ENCODE data around the gene KLHL1.
A peak's percentile ranks its signal among the peaks of the same experiment; 100 is the strongest.

Gene KLHL1

GRCh38 chr13:69997061-69997460, 111.2 kb downstream of the KLHL1 start:
- DNase-seq = no peak

DNA sequence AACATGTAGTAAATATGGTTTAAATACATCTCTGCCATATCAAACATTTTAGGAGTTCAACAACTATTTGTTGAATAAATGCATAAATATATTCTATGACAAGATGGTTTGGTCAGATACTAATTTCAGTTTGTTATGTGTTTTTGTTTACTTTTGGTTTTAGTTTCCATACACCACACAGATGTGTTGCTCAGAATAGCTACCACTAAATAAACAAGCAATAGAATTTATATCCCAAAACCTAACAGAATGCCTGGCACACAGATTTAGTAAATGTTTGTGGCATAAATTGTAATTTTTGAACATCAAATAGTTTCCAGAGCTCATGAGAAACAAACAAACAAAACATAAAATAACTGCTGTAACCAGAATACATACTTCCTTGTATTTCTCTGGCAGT, 127.5 kb downstream of the KLHL1 start:
- no peak for DNase-seq

- DNase-seq = no peak
Observed at GRCh38 chr13:69975496-69975895, 132.8 kb downstream of the KLHL1 start.

GRCh38 chr13:69970520-69970919, 137.7 kb downstream of the KLHL1 start:
- no peak for DNase-seq

- DNase-seq = no peak
Observed at GRCh38 chr13:69959046-69959445, 149.2 kb downstream of the KLHL1 start.

DNA sequence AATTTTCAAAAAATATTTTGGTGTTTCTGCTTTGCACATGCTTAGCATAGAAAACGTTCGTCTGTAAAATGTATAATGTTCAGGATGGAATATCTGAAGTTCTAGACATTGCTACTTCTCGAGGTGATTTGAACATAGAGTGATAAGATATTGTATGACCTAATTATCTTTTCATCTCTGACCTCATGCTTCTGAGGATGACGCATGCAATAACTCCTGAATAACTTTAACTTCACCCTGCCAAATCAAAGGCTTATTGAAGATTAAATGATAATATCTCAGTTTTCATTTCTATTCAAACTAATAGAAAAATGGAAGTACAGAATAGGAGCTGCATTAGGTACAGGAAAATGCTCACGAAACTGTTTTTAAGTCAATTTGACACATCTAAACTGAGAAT, 151.4 kb downstream of the KLHL1 start:
- DNase-seq = no peak

- DNase-seq = no peak
Observed at GRCh38 chr13:69956349-69956748, 151.9 kb downstream of the KLHL1 start.

- DNase-seq = no peak
Observed at GRCh38 chr13:69955271-69955670, 153.0 kb downstream of the KLHL1 start.

GRCh38 chr13:69951412-69951811, 156.8 kb downstream of the KLHL1 start:
- DNase-seq = no peak

DNA sequence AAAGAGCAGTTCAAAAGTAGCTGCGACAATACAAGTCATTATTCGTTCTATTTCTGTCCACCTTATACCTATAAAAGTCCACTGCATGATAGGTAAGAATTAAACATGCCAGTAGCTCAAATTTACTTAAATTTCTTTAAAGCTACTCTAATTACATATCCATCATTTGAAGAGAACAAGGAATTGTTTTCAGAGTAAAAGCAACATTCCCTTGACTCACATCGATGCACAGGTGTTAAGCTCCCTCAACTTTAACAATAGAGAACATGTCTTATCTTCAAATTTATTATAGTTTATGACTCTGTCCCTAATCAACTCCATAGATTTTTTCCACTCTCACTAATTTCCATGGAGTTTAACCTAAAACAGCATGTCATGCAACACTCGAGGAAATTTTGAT, 158.1 kb downstream of the KLHL1 start:
- no peak for DNase-seq

- DNase-seq = no peak
Observed at GRCh38 chr13:69948016-69948415, 160.2 kb downstream of the KLHL1 start.

DNA sequence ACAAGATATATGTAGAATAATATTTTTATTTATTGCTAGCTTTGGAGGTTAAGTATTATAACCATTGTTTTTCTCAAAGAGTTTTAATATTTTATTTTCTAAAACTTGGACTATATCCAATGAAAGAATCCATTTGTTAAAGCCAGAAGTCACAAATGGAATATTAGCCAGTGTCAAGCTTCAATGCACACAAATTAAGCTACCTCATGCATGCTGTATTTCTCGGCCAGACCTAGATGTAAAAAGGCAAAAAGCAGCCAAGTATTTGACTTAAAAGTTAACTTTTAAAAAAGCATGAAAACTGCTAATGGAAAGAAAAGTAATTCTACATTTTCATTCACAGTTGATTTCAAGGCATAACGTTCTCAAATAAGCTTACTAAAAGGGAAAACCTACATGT, 160.7 kb downstream of the KLHL1 start:
- DNase-seq = no peak

- no peak for DNase-seq
Observed at GRCh38 chr13:69946511-69946910, 161.7 kb downstream of the KLHL1 start.

DNA sequence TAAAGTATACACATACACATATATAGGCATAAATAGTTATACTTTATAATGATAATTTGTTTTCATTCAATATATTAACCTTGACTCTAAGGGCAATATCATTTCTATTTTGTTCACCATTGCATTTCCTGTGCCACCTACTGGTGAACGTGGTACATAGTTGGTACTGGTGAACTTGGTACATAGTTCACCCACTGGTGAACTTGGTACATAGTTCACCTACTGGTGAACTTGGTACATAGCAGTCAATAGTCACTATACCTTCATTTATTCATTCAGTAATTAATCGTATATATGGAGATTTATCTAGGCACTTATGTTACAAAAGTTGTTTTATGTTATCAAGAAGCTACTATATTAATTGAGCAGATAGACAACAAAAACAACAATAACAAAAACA, 173.2 kb downstream of the KLHL1 start:
- no peak for DNase-seq

DNA sequence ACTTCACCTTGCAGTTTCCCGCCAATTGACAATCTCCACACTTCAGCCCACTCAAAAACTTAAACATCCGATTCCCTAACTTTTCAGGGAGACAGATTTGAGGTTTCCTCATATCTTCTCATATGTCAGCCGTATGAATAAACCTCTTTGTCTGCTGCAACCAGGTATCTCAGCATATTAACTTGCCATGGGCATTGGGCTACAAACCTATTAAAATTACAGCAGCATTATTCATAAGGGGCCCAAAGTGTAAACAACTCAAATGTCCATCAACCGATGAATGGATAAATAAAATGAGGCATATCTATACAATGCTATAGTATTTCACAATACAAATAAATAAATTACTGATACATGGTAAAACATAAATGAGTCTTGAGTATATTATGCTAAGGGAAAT, 180.0 kb downstream of the KLHL1 start:
- no peak for DNase-seq

DNA sequence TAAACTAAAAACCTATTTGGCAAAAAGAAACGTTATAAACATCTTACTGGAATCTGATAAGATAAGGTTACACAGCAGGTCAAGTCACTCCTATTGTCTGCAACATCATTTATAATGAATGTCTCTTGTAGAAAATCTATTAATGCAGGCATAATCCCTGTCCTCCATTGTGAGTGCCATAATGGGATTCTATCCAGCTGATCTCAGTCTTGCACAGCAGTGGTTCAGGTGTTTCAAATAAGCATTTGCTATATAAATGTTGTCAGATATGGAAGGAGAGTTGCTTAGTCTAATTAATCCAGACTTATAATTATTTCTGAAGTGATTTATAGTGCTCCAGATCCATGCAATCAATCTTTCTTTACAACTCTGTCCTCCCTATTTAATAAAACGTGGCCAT, 187.1 kb downstream of the KLHL1 start:
- DNase-seq = no peak

DNA sequence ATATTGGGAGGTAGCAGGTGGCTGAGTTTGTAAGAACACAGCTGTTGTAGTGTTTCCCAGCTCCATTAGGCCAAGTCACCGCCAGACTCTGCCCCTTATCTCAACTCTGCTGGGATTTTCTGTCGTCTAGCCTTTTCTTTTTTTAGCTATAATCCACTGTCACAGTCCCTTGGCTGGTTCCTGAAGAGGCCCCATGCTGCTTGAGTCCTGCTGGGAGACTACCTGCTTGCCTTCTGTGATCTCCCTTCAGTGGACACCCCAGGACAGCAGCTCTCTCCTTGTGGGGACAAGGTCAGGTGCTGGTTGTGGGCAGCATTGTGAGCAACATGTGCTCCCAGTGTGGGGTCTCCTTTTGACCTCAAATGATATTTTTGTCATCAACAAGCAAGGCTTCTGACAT, 195.6 kb downstream of the KLHL1 start:
- peak; percentile 3 for DNase-seq

GRCh38 chr13:69910800-69911199, 197.5 kb downstream of the KLHL1 start:
- no peak for DNase-seq

DNA sequence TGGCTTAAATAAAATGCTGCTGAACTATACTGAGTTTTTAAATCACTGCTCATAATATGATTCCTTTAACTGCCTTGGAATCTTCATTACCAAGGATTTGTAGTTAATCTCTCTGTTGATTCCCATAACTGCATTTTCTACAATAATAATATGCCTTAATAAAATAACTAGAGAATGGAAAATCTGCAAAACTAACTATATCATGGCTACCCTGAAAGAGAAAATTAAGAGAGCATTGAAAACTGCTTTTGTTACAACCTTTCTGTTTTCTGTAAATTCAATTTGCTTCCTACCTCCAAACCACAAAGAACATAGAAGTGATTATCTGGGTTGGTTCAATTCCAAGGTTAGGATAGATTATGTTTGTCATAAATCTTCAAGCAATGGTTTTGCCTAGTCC, 203.5 kb downstream of the KLHL1 start:
- DNase-seq = no peak

- no peak for DNase-seq
Observed at GRCh38 chr13:69903081-69903480, 205.2 kb downstream of the KLHL1 start.

GRCh38 chr13:69882451-69882850, 225.8 kb downstream of the KLHL1 start:
- DNase-seq = no peak

- DNase-seq = no peak
Observed at GRCh38 chr13:69879936-69880335, 228.3 kb downstream of the KLHL1 start.

GRCh38 chr13:69872321-69873047, 235.8 kb downstream of the KLHL1 start:
- DNase-seq = no peak

GRCh38 chr13:69866555-69866954, 241.7 kb downstream of the KLHL1 start:
- DNase-seq = no peak

DNA sequence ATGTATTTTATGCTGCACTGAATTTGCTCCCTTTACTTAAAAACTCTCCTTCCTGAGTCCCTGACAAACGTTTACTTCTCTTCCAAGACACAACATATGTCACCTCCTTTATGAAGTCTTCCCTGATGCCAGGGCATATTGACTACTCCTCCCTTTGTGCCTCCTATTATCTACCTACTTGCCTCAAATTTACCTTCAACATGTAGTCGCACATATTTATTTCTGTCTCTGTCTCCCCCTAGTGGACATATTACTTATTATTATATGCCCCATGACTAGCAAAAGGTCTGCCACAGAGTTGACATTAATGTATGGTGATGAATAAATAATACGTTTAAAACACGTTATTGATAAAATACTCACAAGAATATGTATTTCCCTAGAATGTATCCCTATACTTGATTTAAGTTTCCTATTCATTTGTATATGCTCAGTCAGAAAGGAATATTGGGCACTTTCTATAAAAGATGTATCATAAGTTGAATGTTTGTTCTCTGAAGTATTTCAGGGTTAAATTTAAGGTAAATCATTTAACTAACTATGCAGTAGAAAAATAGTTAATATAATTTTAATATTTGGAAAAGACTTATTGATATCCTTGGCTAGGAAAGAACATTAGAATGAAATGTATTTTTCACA, 250.9 kb downstream of the KLHL1 start:
- peak; percentile 29 for DNase-seq

Measured in NCI-H2107 (cell line).